Activated CD4-positive, alpha-beta T cell treated with anti-CD3 and anti-CD28 coated beads for 48 hours (primary cell): ENCODE measurements around the gene TMEM212.

Experiments
- DNase-seq: peaks from one replicate; pipeline ENCODE4 v3.0.0-alpha.2; 2020

Gene TMEM212

GRCh38 chr3:171862993-171863521 is 19.9 kb downstream of the TMEM212 start:
- no peak for DNase-seq

- no peak for DNase-seq
Measured at GRCh38 chr3:171863920-171864319, 20.8 kb downstream of the TMEM212 start.

- DNase-seq, result no peak
Measured at GRCh38 chr3:171865191-171865865, 22.2 kb downstream of the TMEM212 start.

GRCh38 chr3:171867981-171868380 is 24.8 kb downstream of the TMEM212 start:
- DNase-seq, result no peak

- no peak for DNase-seq
Measured at GRCh38 chr3:171871392-171872274, 28.5 kb downstream of the TMEM212 start.

GRCh38 chr3:171873580-171873979 is 30.4 kb downstream of the TMEM212 start:
- no peak for DNase-seq

- DNase-seq, result no peak
Measured at GRCh38 chr3:171874251-171874681, 31.1 kb downstream of the TMEM212 start.

GRCh38 chr3:171874879-171875278 is 31.7 kb downstream of the TMEM212 start:
- DNase-seq, result no peak

- peak; percentile 22 for DNase-seq
Measured at GRCh38 chr3:171875923-171876412, 32.8 kb downstream of the TMEM212 start.

- no peak for DNase-seq
Measured at GRCh38 chr3:171876680-171877147, 33.6 kb downstream of the TMEM212 start.

- DNase-seq, result no peak
Measured at GRCh38 chr3:171878461-171879225, 35.5 kb downstream of the TMEM212 start.

- DNase-seq, result no peak
Measured at GRCh38 chr3:171879472-171879871, 36.3 kb downstream of the TMEM212 start.

- no peak for DNase-seq
Measured at GRCh38 chr3:171880101-171880870, 37.1 kb downstream of the TMEM212 start.

- DNase-seq, result no peak
Measured at GRCh38 chr3:171881251-171881650, 38.1 kb downstream of the TMEM212 start.

- DNase-seq, result no peak
Measured at GRCh38 chr3:171883257-171883892, 40.2 kb downstream of the TMEM212 start.

GRCh38 chr3:171883893-171884279 is 40.7 kb downstream of the TMEM212 start:
- DNase-seq, result no peak

- DNase-seq, result no peak
Measured at GRCh38 chr3:171888466-171888865, 45.3 kb downstream of the TMEM212 start.

- no peak for DNase-seq
Measured at GRCh38 chr3:171890398-171890797, 47.2 kb downstream of the TMEM212 start.

GRCh38 chr3:171892457-171892856 is 49.3 kb downstream of the TMEM212 start:
- no peak for DNase-seq

GRCh38 chr3:171895291-171895690 is 52.1 kb downstream of the TMEM212 start:
- no peak for DNase-seq

GRCh38 chr3:171895900-171896299 is 52.8 kb downstream of the TMEM212 start:
- no peak for DNase-seq
